ENCODE measurements around the gene HERC5.

- no peak for TF ChIP-seq EP300 (IDR thresholded peaks at IDR 0.05)
- TF ChIP-seq POLR2A (IDR thresholded peaks at IDR 0.05) = no peak
- TF ChIP-seq CTCF (IDR thresholded peaks at IDR 0.05) = no peak
Observed at GRCh38 chr4:88443486-88443885, 13.4 kb upstream of the HERC5 start.
